Measurements from ENCODE around the gene RNPS1. TPM values are rescaled to one million over a fixed set of nuclear protein-coding genes. Genes with fewer than 3 reads are reported as not detected.

Gene RNPS1
- total RNA-seq, 1 donor from 2014 or later = 390 TPM

- DNase-seq (ENCODE audit: low read depth, low spot score) = no peak
- Mint-ChIP-seq H3K4me3 (peak overlapping the region; percentile 83), H3K27ac (ENCODE audit: unreplicated experiment) (no peak overlapping the region), H3K4me1 (peaks cover 23% of the 10 kb centered on the region), H3K9me3 (no peaks in the 10 kb centered on the region), H3K36me3 (ENCODE audit: low read depth) (peaks cover 5% of the 10 kb centered on the region), H3K27me3 (ENCODE audit: low read depth) (peaks cover 15% of the 10 kb centered on the region)
- TF ChIP-seq CTCF (conservative IDR thresholded peaks at IDR 0.05) = no peak
Observed at GRCh38 chr16:2204416-2205103, 63.4 kb downstream of the RNPS1 start.

Small RNAs within 50 kb of the gene (microRNA-seq; reads per million reads assigned to microRNA genes)
- gene MIR3677 = 2.4 reads per million
- not detected for gene MIR4717

Other genes starting within 250 kb of the RNPS1 start
- gene NPW, start 248.3 kb downstream of the RNPS1 start, total RNA-seq = 0.82 and 1.3 TPM in 2 replicates
- gene NHERF2, start 241.2 kb downstream of the RNPS1 start, total RNA-seq = 7.6 and 8.1 TPM in 2 replicates
- 50.7 and 51.9 TPM in 2 replicates for gene NTHL1, start 220.3 kb downstream of the RNPS1 start, total RNA-seq
- gene TSC2, start 220.1 kb downstream of the RNPS1 start, total RNA-seq = 175 and 180 TPM in 2 replicates
- gene PKD1, start 132.2 kb downstream of the RNPS1 start, total RNA-seq = 108 and 115 TPM in 2 replicates
- gene RAB26, start 119.5 kb downstream of the RNPS1 start, total RNA-seq = 0.64 and 0.98 TPM in 2 replicates
- gene TRAF7, start 112.3 kb downstream of the RNPS1 start, total RNA-seq = 82.2 and 85.5 TPM in 2 replicates
- 18.9 and 20.2 TPM in 2 replicates for gene CASKIN1, start 71.5 kb downstream of the RNPS1 start, total RNA-seq
- 68.1 and 69.2 TPM in 2 replicates for gene MLST8, start 62.7 kb downstream of the RNPS1 start, total RNA-seq
- 31.2 and 32.0 TPM in 2 replicates for gene BRICD5, start 57.3 kb downstream of the RNPS1 start, total RNA-seq
- gene PGP, start 53.3 kb downstream of the RNPS1 start, total RNA-seq = 47.3 and 50.2 TPM in 2 replicates
- gene E4F1, start 44.5 kb downstream of the RNPS1 start, total RNA-seq = 37.5 and 38.9 TPM in 2 replicates
- gene DNASE1L2, start 31.7 kb downstream of the RNPS1 start, total RNA-seq = 1.6 and 2.6 TPM in 2 replicates
- 71.9 and 79.2 TPM in 2 replicates for gene ECI1, start 16.5 kb downstream of the RNPS1 start, total RNA-seq
- 19.6 TPM in 2 replicates for gene ABCA3, start 72.6 kb upstream of the RNPS1 start, total RNA-seq
- 66.1 and 67.5 TPM in 2 replicates for gene CCNF, start 161.3 kb upstream of the RNPS1 start, total RNA-seq
- gene TEDC2, start 192.0 kb upstream of the RNPS1 start, total RNA-seq = 65.1 and 66.5 TPM in 2 replicates
- gene NTN3, start 203.2 kb upstream of the RNPS1 start, total RNA-seq = 4.8 and 5.1 TPM in 2 replicates
- 30.0 and 32.5 TPM in 2 replicates for gene TBC1D24, start 207.0 kb upstream of the RNPS1 start, total RNA-seq
- 154 and 159 TPM in 2 replicates for gene ATP6V0C, start 245.8 kb upstream of the RNPS1 start, total RNA-seq